GM12878 (cell line): Measurements from ENCODE around the gene KLC3. TPM values are rescaled to one million over a fixed set of nuclear protein-coding genes. Genes with fewer than 3 reads are reported as not detected.
"Not testable (repeated sequence)": the region's sequence is repeated elsewhere in the genome, so short reads cannot be mapped to it uniquely, and the experiment has no call there.

Source experiments
- ATAC-seq: fragments of 200-7000 bp; cut with Tn5 transposase; 3 replicates; pipeline ENCODE4 v1.9.1; 2020; ENCODE audit warnings: mild to moderate bottlenecking, moderate library complexity
- BruUV-seq: library from RNA; stranded (reverse); fragments of 400-500 nt; replicated peaks from 2 replicates; lab custom pipeline; 2021; lab: Mats Ljungman, UMichigan
- CTCF ChIA-PET: fragments of 300-600 bp; sonication (Branson Sonifier 250); formaldehyde crosslinking; extraction: SDS; loops from one replicate; lab custom pipeline; 2021; ENCODE audit warnings: inconsistent platforms; lab: Yijun Ruan, JAX
- POLR2A ChIA-PET: fragments of 350-600 bp; formaldehyde crosslinking; extraction: SDS; loops from one replicate; lab custom pipeline; 2021; ENCODE audit warnings: inconsistent platforms; lab: Charles Lee
- RAD21 ChIA-PET: fragments of 300-600 bp; sonication (Branson Sonifier 250); formaldehyde crosslinking; loops from one replicate; lab custom pipeline; 2023; ENCODE audit warnings: antibody characterized with exemption; ENCODE audit not compliant: unreplicated experiment; lab: Charles Lee
- SMC1A ChIA-PET: fragments of 300-600 bp; sonication (Branson Sonifier 250); formaldehyde crosslinking; loops from one replicate; lab custom pipeline; 2023; ENCODE audit not compliant: unreplicated experiment, uncharacterized antibody; lab: Charles Lee
- DNase-seq: peaks from one replicate; pipeline ENCODE4 v3.0.0-alpha.2; 2011; ENCODE audit warnings: low read depth, low spot score
- FAIRE-seq: peaks from 3 replicates; lab custom pipeline; 2011; peaks lifted over from hg19 to GRCh38; lab: Jason Lieb, UNC
- H2AFZ ChIP-seq: 2 replicates; pipeline ENCODE4 v1.6.0; 2011; ENCODE audit warnings: low read depth, low read length, control low read depth; ENCODE audit not compliant: control insufficient read depth
- H3K27ac ChIP-seq: 2 replicates; pipeline ENCODE4 v1.5.1; 2011; ENCODE audit warnings: control low read depth; ENCODE audit not compliant: control insufficient read depth, insufficient read depth
- H3K27me3 ChIP-seq, 2 experiments: replicated peaks in 1 of 2; 2 replicates each; pipeline versions ENCODE4 v1.6.0 to v1.6.1; 2011; ENCODE audit warnings: low read length in 1 of 2; ENCODE audit not compliant: control insufficient read depth in 2 of 2, insufficient read depth in 2 of 2
- H3K36me3 ChIP-seq, 2 experiments: 2 replicates each; pipeline ENCODE4 v1.5.1; 2011; ENCODE audit warnings: low read length in 1 of 2; ENCODE audit not compliant: control insufficient read depth in 2 of 2, insufficient read depth in 2 of 2
- H3K4me1 ChIP-seq: 2 replicates; pipeline ENCODE4 v1.6.1; 2011; ENCODE audit warnings: mild to moderate bottlenecking, low read length, moderate library complexity, mixed read lengths; ENCODE audit not compliant: control insufficient read depth, insufficient read depth
- H3K4me2 ChIP-seq: 2 replicates; pipeline ENCODE4 v1.6.0; 2011; ENCODE audit warnings: control low read depth; ENCODE audit not compliant: control insufficient read depth, insufficient read depth
- H3K4me3 ChIP-seq: fragments of 200-600 bp; sonication (generic); 2 replicates; pipeline ENCODE4 v1.5.1; 2016
- H3K79me2 ChIP-seq: 2 replicates; pipeline ENCODE4 v1.6.0; 2011; ENCODE audit warnings: low read length; ENCODE audit not compliant: control insufficient read depth, insufficient read depth
- H3K9ac ChIP-seq: 2 replicates; pipeline ENCODE4 v1.8.0; 2011; ENCODE audit warnings: low read length, control low read depth, mixed read lengths; ENCODE audit not compliant: control insufficient read depth, insufficient read depth
- H3K9me3 ChIP-seq: replicated peaks from 3 replicates; pipeline ENCODE4 v1.5.1; 2011; ENCODE audit warnings: mild to moderate bottlenecking, low read length; ENCODE audit not compliant: control insufficient read depth, insufficient read depth
- H4K20me1 ChIP-seq: 2 replicates; pipeline ENCODE4 v1.6.0; 2011; ENCODE audit not compliant: control insufficient read depth, insufficient read depth
- BRCA1 ChIP-seq: IDR thresholded peaks from 2 replicates; pipeline ENCODE4 v1.6.1; 2011; ENCODE audit warnings: low read depth, low read length, improper control_type of control experiment
- CBFB ChIP-seq: IDR thresholded peaks from 2 replicates; pipeline ENCODE4 v1.6.1; 2016; ENCODE audit warnings: antibody characterized with exemption, low read depth
- CBX5 ChIP-seq: sonication (generic); IDR thresholded peaks from 2 replicates; pipeline ENCODE4 v1.6.1; 2016; ENCODE audit warnings: low read depth, moderate library complexity, mild to moderate bottlenecking, inconsistent platforms
- CHD2 ChIP-seq: IDR thresholded peaks from 2 replicates; pipeline ENCODE4 v1.6.1; 2011; ENCODE audit warnings: low read depth, low read length, improper control_type of control experiment, borderline replicate concordance
- GABPA ChIP-seq: IDR thresholded peaks from 2 replicates; pipeline ENCODE4 v1.6.1; 2014; ENCODE audit warnings: antibody characterized with exemption, low read depth, mild to moderate bottlenecking, inconsistent platforms
- HDGF ChIP-seq: fragments of 450-650 bp; IDR thresholded peaks from 2 replicates; pipeline ENCODE4 v1.6.1; 2016; ENCODE audit warnings: antibody characterized with exemption
- JUND ChIP-seq: IDR thresholded peaks from 2 replicates; pipeline ENCODE4 v1.6.1; 2012; ENCODE audit warnings: low read depth, mild to moderate bottlenecking, low read length, improper control_type of control experiment, moderate library complexity
- LARP7 ChIP-seq: fragments of 450-650 bp; IDR thresholded peaks from 2 replicates; pipeline ENCODE4 v1.6.1; 2017; ENCODE audit warnings: mild to moderate bottlenecking
- NFIC ChIP-seq: IDR thresholded peaks from 2 replicates; pipeline ENCODE4 v1.6.1; 2012; ENCODE audit warnings: low read depth, mild to moderate bottlenecking, inconsistent platforms, low read length, moderate library complexity
- NFXL1 ChIP-seq: fragments of 450-650 bp; IDR thresholded peaks from 2 replicates; pipeline ENCODE4 v1.6.1; 2017; ENCODE audit warnings: antibody characterized with exemption, mild to moderate bottlenecking, borderline replicate concordance
- NR2F1 ChIP-seq: fragments of 450-650 bp; conservative IDR thresholded peaks from 2 replicates; pipeline ENCODE4 v1.6.1; 2017; ENCODE audit warnings: mild to moderate bottlenecking
- POLR2AphosphoS2 ChIP-seq: IDR thresholded peaks from 2 replicates; pipeline ENCODE4 v1.6.1; 2011; ENCODE audit warnings: low read depth, mild to moderate bottlenecking, low read length, improper control_type of control experiment, moderate library complexity
- SREBF1 ChIP-seq: IDR thresholded peaks from 2 replicates; pipeline ENCODE4 v1.6.1; 2012; ENCODE audit warnings: mild to moderate bottlenecking, low read length
- TARDBP ChIP-seq: IDR thresholded peaks from 2 replicates; pipeline ENCODE4 v1.6.1; 2016; ENCODE audit warnings: borderline replicate concordance
- ZNF24 ChIP-seq: fragments of 450-650 bp; IDR thresholded peaks from 2 replicates; pipeline ENCODE4 v1.6.1; 2017; ENCODE audit warnings: antibody characterized with exemption, mild to moderate bottlenecking
- WGBS: methylation state at CpG from one replicate; pipeline ENCODE4 v1.1.6; 2016; ENCODE audit warnings: low lambda C conversion rate; ENCODE audit not compliant: insufficient replicate concordance, insufficient coverage; ENCODE audit errors: missing lambda C conversion rate; 5-methylcytosine and 5-hydroxymethylcytosine counted together
- in situ Hi-C: fragments of 300-500 bp; cut with MboI; formaldehyde crosslinking; loops from 9 replicates; pipeline ENCODE4 v1.14.3; 2018; ENCODE audit warnings: mixed read lengths
- intact Hi-C: fragments of 100-400 bp; cut with micrococcal nuclease; formaldehyde crosslinking; loops from one replicate; pipeline ENCODE4 v1.14.2; 2022; ENCODE audit not compliant: unreplicated experiment
- polyA plus RNA-seq, 11 experiments: library from polyadenylated mRNA; depleted of rRNA in 4 of 11; unstranded in 6 of 11; stranded (reverse) in 5 of 11; fragments of >200 nt; fragmentation: Nextera tagmentation in 4 of 11; fragmentation: Illumina TruSeq in 1 of 11; extraction: Ambion mirVana in 4 of 11; extraction: Trizol in 1 of 11; gene quantifications; 1 replicate in 1 of 11; 2 replicates in 10 of 11; pipeline versions ENCODE4 v1.2.1 to v1.2.3, GENCODE V29; 2011 to 2016; ENCODE audit warnings: inconsistent platforms in 2 of 11, missing spikeins in 2 of 11, low read depth in 1 of 11
- total RNA-seq, 4 experiments: library from RNA; depleted of rRNA in 3 of 4; stranded (reverse); fragments of >200 nt in 3 of 4; fragmentation: Illumina TruSeq in 1 of 4; extraction: Trizol in 1 of 4; gene quantifications; 2 replicates each; pipeline versions ENCODE4 v1.2.1 to v1.2.3, GENCODE V29; 2013 to 2021

The KLC3 gene
- total and polyA plus RNA-seq, 10 of the 15 experiments (the other 5 are each of a cell fraction or from before 2014, with no cell fraction given) = 0.03 to 0.38 (median 0.28) TPM; not detected in 5

GRCh38 chr19:45306518-45307027 is 34.0 kb upstream of the KLC3 start:
- Histone ChIP-seq H3K9me3 (no peaks in the 10 kb centered on the region; the same call in 2 of the 3 replicates), H3K4me3 (no peak overlapping the region), H4K20me1 (no peaks in the 10 kb centered on the region), H2AFZ (no peak overlapping the region), H3K79me2 (no peaks in the 10 kb centered on the region), H3K27me3 (no peaks in the 10 kb centered on the region), H3K27ac (no peak overlapping the region), H3K4me2 (no peak overlapping the region), H3K9ac (no peak overlapping the region), H3K36me3 (no peaks in the 10 kb centered on the region), H3K4me1 (no peaks in the 10 kb centered on the region)
- BruUV-seq = no TSS peak
- ChIA-PET RAD21 (no interaction called here), POLR2A (no interaction called here), CTCF (no interaction called here), SMC1A (no interaction called here)
- WGBS = 77% methylated on average over 18 of the region's 18 CpGs
- TF ChIP-seq BRCA1 (no peak), NFXL1 (no peak), CHD2 (no peak), GABPA (no peak), CBX5 (no peak), ZNF24 (no peak)
- DNase-seq (no peak), FAIRE-seq (no peak), ATAC-seq (no peak)
- intact Hi-C loops (no loop called here), in situ Hi-C loops (no loop called here)

- ChIA-PET SMC1A (no interaction called here), POLR2A (no interaction called here), RAD21 (no interaction called here), CTCF (no interaction called here)
- in situ Hi-C loops = no loop called here
- Histone ChIP-seq H3K27me3 (no peaks in the 10 kb centered on the region), H3K4me2 (no peak overlapping the region), H3K4me3 (no peak overlapping the region), H2AFZ (no peak overlapping the region), H3K36me3 (no peaks in the 10 kb centered on the region), H3K9me3 (no peaks in the 10 kb centered on the region; the same call in 2 of the 3 replicates), H4K20me1 (no peaks in the 10 kb centered on the region), H3K79me2 (no peaks in the 10 kb centered on the region), H3K9ac (no peak overlapping the region), H3K27ac (no peak overlapping the region), H3K4me1 (no peaks in the 10 kb centered on the region)
- intact Hi-C loops = no loop called here
- no TSS peak for BruUV-seq
- 83% methylated on average over 19 of the region's 19 CpGs for WGBS
- no peak for DNase-seq
- TF ChIP-seq NFIC = no peak
- TF ChIP-seq LARP7 = no peak
- no peak for TF ChIP-seq JUND
- TF ChIP-seq NR2F1 = no peak
- TF ChIP-seq TARDBP = no peak
- no peak for TF ChIP-seq SREBF1
- TF ChIP-seq CBFB = no peak
- TF ChIP-seq POLR2AphosphoS2 = no peak
- TF ChIP-seq HDGF = no peak
- no peak for FAIRE-seq
- no peak for ATAC-seq
These were observed 33.2 kb upstream of the KLC3 start for GRCh38 chr19:45307361-45307760.

GRCh38 chr19:45309322-45309721 is 31.2 kb upstream of the KLC3 start:
- POLR2A ChIA-PET, H2AFZ ChIP-seq, FAIRE-seq, H3K27me3 ChIP-seq, DNase-seq, H3K79me2 ChIP-seq, intact Hi-C loops, H4K20me1 ChIP-seq, H3K4me1 ChIP-seq, SMC1A ChIA-PET, CTCF ChIA-PET, RAD21 ChIA-PET, in situ Hi-C loops, H3K4me3 ChIP-seq, ATAC-seq, H3K9ac ChIP-seq, H3K4me2 ChIP-seq, BruUV-seq, H3K36me3 ChIP-seq, H3K27ac ChIP-seq, H3K9me3 ChIP-seq: not testable (repeated sequence)
- WGBS = 82% methylated on average over 8 of the region's 8 CpGs
